ENCODE data around the gene CNTN5.
A peak's percentile ranks its signal among the peaks of the same experiment; 100 is the strongest.

CNTN5 gene

DNA sequence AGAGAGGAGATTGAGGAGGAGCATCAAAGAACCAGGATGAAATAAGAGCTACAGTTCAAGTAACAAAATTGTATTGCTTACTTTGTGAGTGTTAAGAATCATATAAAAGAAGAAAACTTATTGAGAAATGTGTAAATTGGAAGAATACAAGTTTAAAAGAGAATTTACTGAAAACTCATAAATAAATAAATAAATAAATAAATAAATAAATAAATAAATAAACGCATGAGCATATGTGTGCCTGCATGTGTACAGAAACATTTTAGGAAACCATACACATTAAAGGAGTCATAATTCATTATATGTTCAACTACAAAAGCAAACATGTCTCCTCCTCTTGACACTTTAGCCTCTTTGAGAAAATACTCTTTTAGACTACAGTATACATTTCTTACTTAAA lies 42.6 kb downstream of the CNTN5 start:
- Histone ChIP-seq H3K4me3 (ENCODE audit: low read depth, low read length) (no peak overlapping the region), H3K27me3 (no peaks in the 10 kb centered on the region), H3K36me3 (no peaks in the 10 kb centered on the region), H3K4me1 (no peaks in the 10 kb centered on the region; the same call in 1 of the 2 replicates), H3K9me3 (no peaks in the 10 kb centered on the region)
- DNase-seq, result no peak
- TF ChIP-seq, protein P1, sequence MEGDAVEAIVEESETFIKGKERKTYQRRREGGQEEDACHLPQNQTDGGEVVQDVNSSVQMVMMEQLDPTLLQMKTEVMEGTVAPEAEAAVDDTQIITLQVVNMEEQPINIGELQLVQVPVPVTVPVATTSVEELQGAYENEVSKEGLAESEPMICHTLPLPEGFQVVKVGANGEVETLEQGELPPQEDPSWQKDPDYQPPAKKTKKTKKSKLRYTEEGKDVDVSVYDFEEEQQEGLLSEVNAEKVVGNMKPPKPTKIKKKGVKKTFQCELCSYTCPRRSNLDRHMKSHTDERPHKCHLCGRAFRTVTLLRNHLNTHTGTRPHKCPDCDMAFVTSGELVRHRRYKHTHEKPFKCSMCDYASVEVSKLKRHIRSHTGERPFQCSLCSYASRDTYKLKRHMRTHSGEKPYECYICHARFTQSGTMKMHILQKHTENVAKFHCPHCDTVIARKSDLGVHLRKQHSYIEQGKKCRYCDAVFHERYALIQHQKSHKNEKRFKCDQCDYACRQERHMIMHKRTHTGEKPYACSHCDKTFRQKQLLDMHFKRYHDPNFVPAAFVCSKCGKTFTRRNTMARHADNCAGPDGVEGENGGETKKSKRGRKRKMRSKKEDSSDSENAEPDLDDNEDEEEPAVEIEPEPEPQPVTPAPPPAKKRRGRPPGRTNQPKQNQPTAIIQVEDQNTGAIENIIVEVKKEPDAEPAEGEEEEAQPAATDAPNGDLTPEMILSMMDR (IDR thresholded peaks at IDR 0.05; ENCODE audit: low read depth, low read length), result no peak

DNA sequence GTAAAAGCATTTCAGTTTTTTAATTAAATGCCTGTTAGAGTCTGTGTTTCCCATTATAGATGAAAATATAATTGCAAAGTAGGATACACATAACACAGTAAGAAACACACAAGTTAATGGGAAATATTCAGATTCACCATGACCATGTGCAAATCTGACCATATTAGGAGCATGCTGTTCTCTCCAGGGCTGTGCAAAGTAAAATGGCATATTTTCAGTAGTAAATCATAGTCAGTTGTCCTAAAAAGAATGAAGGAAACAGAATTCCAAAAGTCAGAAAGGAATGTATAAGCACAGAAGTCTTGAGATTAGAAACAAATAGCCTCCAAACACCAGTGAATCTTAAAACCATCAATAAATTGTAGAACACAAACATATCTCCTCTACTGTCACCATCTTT lies 44.4 kb downstream of the CNTN5 start:
- Histone ChIP-seq H3K4me1 (no peaks in the 10 kb centered on the region; the same call in 1 of the 2 replicates), H3K9me3 (no peaks in the 10 kb centered on the region), H3K27me3 (no peaks in the 10 kb centered on the region), H3K36me3 (no peaks in the 10 kb centered on the region), H3K4me3 (ENCODE audit: low read depth, low read length) (no peak overlapping the region)
- TF ChIP-seq, protein P1 (IDR thresholded peaks at IDR 0.05; ENCODE audit: low read depth, low read length), result no peak
- DNase-seq, result no peak

GRCh38 chr11:99066618-99067317 lies 46.0 kb downstream of the CNTN5 start:
- H3K27me3 ChIP-seq, result no peaks in the 10 kb centered on the region
- TF ChIP-seq, protein P1 (IDR thresholded peaks at IDR 0.05; ENCODE audit: low read depth, low read length), result no peak
- H3K4me1 ChIP-seq, result no peaks in the 10 kb centered on the region; the same call in 1 of the 2 replicates
- H3K36me3 ChIP-seq, result no peaks in the 10 kb centered on the region
- no peak for DNase-seq
- no peaks in the 10 kb centered on the region for H3K9me3 ChIP-seq
- H3K4me3 ChIP-seq (ENCODE audit: low read depth, low read length), result no peak overlapping the region

GRCh38 chr11:99068832-99069231 lies 48.1 kb downstream of the CNTN5 start:
- no peaks in the 10 kb centered on the region for H3K36me3 ChIP-seq
- TF ChIP-seq, protein P1 (IDR thresholded peaks at IDR 0.05; ENCODE audit: low read depth, low read length), result no peak
- no peaks in the 10 kb centered on the region for H3K27me3 ChIP-seq
- no peak overlapping the region for H3K4me3 ChIP-seq (ENCODE audit: low read depth, low read length)
- H3K4me1 ChIP-seq, result no peaks in the 10 kb centered on the region; the same call in 1 of the 2 replicates
- DNase-seq, result no peak
- H3K9me3 ChIP-seq, result no peaks in the 10 kb centered on the region

DNA sequence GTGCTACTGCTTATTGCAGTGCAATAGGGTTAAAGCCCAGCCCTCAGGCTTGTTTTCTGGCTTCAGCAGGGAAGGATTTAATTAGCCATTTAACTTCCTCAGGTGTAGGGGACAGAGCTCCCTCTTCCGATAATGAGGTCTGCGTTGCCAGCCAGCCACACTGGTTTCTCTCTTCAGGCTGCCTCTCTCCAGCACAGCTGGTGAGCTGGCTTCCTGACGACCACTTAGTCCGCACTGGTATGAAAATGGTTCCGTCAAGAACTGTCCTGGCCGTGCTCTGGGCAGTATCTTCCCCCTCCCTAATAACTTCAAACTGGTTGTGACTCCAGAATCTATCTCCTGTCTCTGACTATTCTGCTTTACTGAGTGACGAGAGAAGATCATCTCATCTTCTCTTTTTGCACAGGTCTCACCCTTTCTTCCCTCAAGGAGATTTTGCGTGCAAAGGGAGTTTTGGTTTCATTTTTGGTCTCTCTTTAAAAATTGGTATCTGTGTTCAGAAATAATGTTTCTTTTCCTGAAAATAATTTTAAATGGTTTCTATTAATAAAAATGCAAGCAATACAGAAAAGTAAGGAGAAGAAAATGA lies 49.2 kb downstream of the CNTN5 start:
- DNase-seq, result peak; percentile 59
- no peaks in the 10 kb centered on the region; the same call in 1 of the 2 replicates for H3K4me1 ChIP-seq
- H3K27me3 ChIP-seq, result no peaks in the 10 kb centered on the region
- peak overlapping the region; percentile 53 for H3K4me3 ChIP-seq (ENCODE audit: low read depth, low read length)
- no peaks in the 10 kb centered on the region for H3K36me3 ChIP-seq
- TF ChIP-seq, protein P1 (IDR thresholded peaks at IDR 0.05; ENCODE audit: low read depth, low read length), result peak; percentile 25; the same call in 1 of the 2 replicates
- no peaks in the 10 kb centered on the region for H3K9me3 ChIP-seq

DNA sequence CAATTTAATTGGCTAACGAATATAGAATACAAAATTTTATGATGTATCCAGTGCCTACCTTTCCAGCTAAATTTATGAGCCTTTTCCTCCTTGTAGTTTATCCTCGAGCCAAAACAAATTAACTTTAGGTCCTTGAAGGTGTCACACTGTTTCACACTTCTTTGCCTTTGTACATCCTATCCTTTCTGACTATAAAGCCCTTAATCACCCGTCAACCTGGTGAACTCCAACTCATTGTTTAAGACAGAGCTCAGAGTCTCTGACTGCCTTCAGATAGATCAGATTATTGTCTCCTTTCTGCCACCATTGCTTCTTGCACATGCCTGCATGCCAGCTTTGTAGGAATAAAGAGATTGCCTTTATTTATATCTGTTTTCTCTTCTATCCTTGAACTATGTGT lies 58.8 kb downstream of the CNTN5 start:
- Histone ChIP-seq H3K4me3 (ENCODE audit: low read depth, low read length) (no peak overlapping the region), H3K9me3 (no peaks in the 10 kb centered on the region), H3K36me3 (no peaks in the 10 kb centered on the region), H3K27me3 (no peaks in the 10 kb centered on the region), H3K4me1 (no peaks in the 10 kb centered on the region)
- TF ChIP-seq, protein P1 (IDR thresholded peaks at IDR 0.05; ENCODE audit: low read depth, low read length), result no peak
- no peak for DNase-seq

Measured in BE2C (cell line).